ENCODE results near the gene OR10G3.

- TF ChIP-seq POLR2AphosphoS5 (IDR thresholded peaks at IDR 0.05; ENCODE audit: borderline replicate concordance, low read depth, low read length) (no peak), EZH2 (IDR thresholded peaks at IDR 0.05) (no peak)
These were observed 58.4 kb downstream of the OR10G3 start for GRCh38 chr14:21521501-21521900.
